CD14-positive monocyte (primary cell): ENCODE results near the gene GGTA1. TPM values are rescaled to one million over a fixed set of nuclear protein-coding genes. Genes with fewer than 3 reads are reported as not detected.
A peak's percentile ranks its signal among the peaks of the same experiment; 100 is the strongest.

ENCODE experiments used
- DNase-seq, 3 donors: peaks; one replicate each; pipeline ENCODE4 v3.0.0-alpha.2; 2011 to 2022
- H2AFZ ChIP-seq: 2 replicates; pipeline ENCODE4 v1.6.0; 2012; ENCODE audit warnings: mild to moderate bottlenecking, low read depth, low read length, inconsistent platforms; ENCODE audit not compliant: insufficient read depth, poor library complexity, severe bottlenecking
- H3K27ac ChIP-seq, 2 donors: 1 replicate in 1 of 2; 2 replicates in 1 of 2; pipeline ENCODE4 v1.5.1; 2012 to 2013; ENCODE audit warnings: low read length in 2 of 2, control low read depth in 1 of 2, inconsistent platforms in 1 of 2, low read depth in 1 of 2, mild to moderate bottlenecking in 1 of 2
- H3K27me3 ChIP-seq, 2 donors: one replicate each; pipeline versions ENCODE4 v1.6.0 to v1.6.1; 2011 to 2013; ENCODE audit warnings: low read length in 2 of 2; ENCODE audit not compliant: control insufficient read depth in 2 of 2, insufficient read depth in 2 of 2
- H3K36me3 ChIP-seq, 2 donors: replicated peaks in 1 of 2; 1 replicate in 1 of 2; 2 replicates in 1 of 2; pipeline versions ENCODE4 v1.5.1 to v1.6.1; 2012 to 2013; ENCODE audit warnings: low read length in 2 of 2, control low read depth in 1 of 2, inconsistent platforms in 1 of 2, mild to moderate bottlenecking in 1 of 2; ENCODE audit not compliant: insufficient read depth in 2 of 2, control insufficient read depth in 1 of 2
- H3K4me1 ChIP-seq, 2 donors: 1 replicate in 1 of 2; 2 replicates in 1 of 2; pipeline versions ENCODE4 v1.5.1 to v1.6.1; 2012 to 2013; ENCODE audit warnings: low read length in 2 of 2, control low read depth in 1 of 2, inconsistent platforms in 1 of 2, mild to moderate bottlenecking in 1 of 2, moderate library complexity in 1 of 2; ENCODE audit not compliant: insufficient read depth in 2 of 2, control insufficient read depth in 1 of 2
- H3K4me2 ChIP-seq: replicated peaks from 2 replicates; pipeline ENCODE3; 2012; ENCODE audit warnings: low read length, moderate library complexity, mild to moderate bottlenecking; ENCODE audit not compliant: poor library complexity, severe bottlenecking; ENCODE audit errors: extremely low read depth
- H3K4me3 ChIP-seq, 3 experiments: fragments of 200-600 bp in 1 of 3; sonication (generic) in 1 of 3; replicated peaks in 1 of 3; 1 replicate in 2 of 3; 2 replicates in 1 of 3; pipeline ENCODE4 v1.5.1; 2011 to 2013; ENCODE audit warnings: low read length in 3 of 3, mild to moderate bottlenecking in 3 of 3, control low read depth in 2 of 3, low read depth in 2 of 3, inconsistent platforms in 1 of 3, moderate library complexity in 1 of 3
- H3K79me2 ChIP-seq: 2 replicates; pipeline ENCODE4 v1.6.0; 2012; ENCODE audit warnings: mild to moderate bottlenecking, control low read depth, inconsistent platforms, low read length, moderate library complexity; ENCODE audit not compliant: insufficient read depth
- H3K9ac ChIP-seq: 2 replicates; pipeline ENCODE4 v1.6.0; 2017; ENCODE audit warnings: low read length, mild to moderate bottlenecking; ENCODE audit not compliant: insufficient read depth, poor library complexity, severe bottlenecking
- H3K9me3 ChIP-seq, 2 donors: replicated peaks in 1 of 2; 1 replicate in 1 of 2; 2 replicates in 1 of 2; pipeline versions ENCODE4 v1.5.1 to v1.6.1; 2012 to 2013; ENCODE audit warnings: low read length in 2 of 2, control low read depth in 1 of 2; ENCODE audit not compliant: control insufficient read depth in 1 of 2, insufficient read depth in 1 of 2
- H4K20me1 ChIP-seq: 2 replicates; pipeline ENCODE4 v1.6.0; 2012; ENCODE audit warnings: mild to moderate bottlenecking, low read length, control low read depth, moderate library complexity; ENCODE audit not compliant: insufficient read depth
- H3K27ac Mint-ChIP-seq, 7 donors: one replicate each; pipeline ENCODE4 v1.8.0; 2020; ENCODE audit warnings: mild to moderate bottlenecking in 7 of 7, mixed read lengths in 7 of 7, moderate library complexity in 6 of 7, inconsistent platforms in 2 of 7
- H3K27me3 Mint-ChIP-seq, 3 donors: one replicate each; pipeline ENCODE4 v1.8.0; 2021 to 2022; ENCODE audit warnings: low read depth in 3 of 3, mild to moderate bottlenecking in 3 of 3, mixed read lengths in 3 of 3, moderate library complexity in 3 of 3, inconsistent platforms in 1 of 3
- H3K36me3 Mint-ChIP-seq, 2 donors: one replicate each; pipeline ENCODE4 v1.8.0; 2020; ENCODE audit warnings: mixed read lengths in 2 of 2, inconsistent platforms in 1 of 2, mild to moderate bottlenecking in 1 of 2
- H3K4me1 Mint-ChIP-seq: one replicate; pipeline ENCODE4 v1.8.0; 2020; ENCODE audit warnings: mild to moderate bottlenecking, mixed read lengths
- H3K4me3 Mint-ChIP-seq, 2 donors: one replicate each; pipeline ENCODE4 v1.8.0; 2020; ENCODE audit warnings: mild to moderate bottlenecking in 2 of 2, mixed read lengths in 2 of 2, moderate library complexity in 1 of 2
- H3K9me3 Mint-ChIP-seq, 7 donors: one replicate each; pipeline ENCODE4 v1.8.0; 2020 to 2022; ENCODE audit warnings: mixed read lengths in 7 of 7, mild to moderate bottlenecking in 6 of 7, moderate library complexity in 6 of 7, inconsistent platforms in 2 of 7
- CTCF ChIP-seq: fragments of 200-600 bp; IDR thresholded peaks from one replicate; pipeline ENCODE4 v1.8.0; 2022; ENCODE audit warnings: antibody characterized with exemption, mild to moderate bottlenecking
- WGBS: methylation state at CpG from one replicate; pipeline ENCODE4 v1.1.5; 2013; ENCODE audit warnings: missing lambda C conversion rate; ENCODE audit not compliant: insufficient coverage; 5-methylcytosine and 5-hydroxymethylcytosine counted together
- intact Hi-C, 2 donors: fragments of 100-400 bp; cut with micrococcal nuclease; formaldehyde crosslinking; loops; one replicate each; pipeline versions ENCODE4 v1.15.0 to v1.15.1; 2023
- polyA plus RNA-seq, 3 donors: library from polyadenylated mRNA; depleted of rRNA in 1 of 3; unstranded in 2 of 3; stranded (reverse) in 1 of 3; fragments of 300-500 nt in 2 of 3; fragments of >200 nt in 1 of 3; fragmentation: Illumina TruSeq in 2 of 3; gene quantifications; 1 replicate in 2 of 3; 2 replicates in 1 of 3; pipeline ENCODE4 v1.2.3, GENCODE V29; 2012 to 2021

The GGTA1 gene
- polyA plus RNA-seq, 3 donors, result 10.9 to 35.6 (median 15.4) TPM

GRCh38 chr9:121464968-121465367, 34.7 kb downstream of the GGTA1 start:
- intact Hi-C loops, result loop anchor here in 1 of 2 donors (10.0 kb wide), 1 partner anchor 530 kb away; no protein-coding TSS in a partner anchor
- Mint-ChIP-seq H3K9me3 (no peaks in the 10 kb centered on the region), H3K4me1 (no peaks in the 10 kb centered on the region), H3K36me3 (no peaks in the 10 kb centered on the region), H3K4me3 (no peak overlapping the region), H3K27ac (no peak overlapping the region), H3K27me3 (peaks cover 6 to 7% (median 7%) of the 10 kb centered on the region in 3 donors)
- Histone ChIP-seq H3K27me3 (peaks cover 0 to 25% of the 10 kb centered on the region in 2 donors), H3K4me1 (no peaks in the 10 kb centered on the region), H3K4me2 (no peak overlapping the region), H3K36me3 (no peaks in the 10 kb centered on the region), H3K9ac (no peak overlapping the region), H3K27ac (no peak overlapping the region), H4K20me1 (no peaks in the 10 kb centered on the region), H2AFZ (no peak overlapping the region), H3K9me3 (no peaks in the 10 kb centered on the region), H3K4me3 (no peak overlapping the region), H3K79me2 (no peaks in the 10 kb centered on the region)
- no peak for TF ChIP-seq CTCF
- WGBS, result 63% methylated on average over 2 of the region's 4 CpGs
- DNase-seq, result no peak

- DNase-seq, result peak; percentile 10 to 34 (median 30)
- peak; percentile 87 for TF ChIP-seq CTCF
- Mint-ChIP-seq H3K27me3 (peaks cover 6 to 8% (median 6%) of the 10 kb centered on the region in 3 donors), H3K4me1 (no peaks in the 10 kb centered on the region), H3K27ac (no peak overlapping the region), H3K9me3 (no peaks in the 10 kb centered on the region), H3K36me3 (peaks cover 0 to 4% of the 10 kb centered on the region in 2 donors), H3K4me3 (no peak overlapping the region)
- H3K27ac ChIP-seq, result no peak overlapping the region
- intact Hi-C loops, result loop anchor here in 1 of 2 donors (10.0 kb wide), 1 partner anchor 532 kb away; no protein-coding TSS in a partner anchor
- H3K9ac ChIP-seq, result no peak overlapping the region
- no peaks in the 10 kb centered on the region for H3K9me3 ChIP-seq
- H3K4me2 ChIP-seq, result no peak overlapping the region
- no peaks in the 10 kb centered on the region for H3K79me2 ChIP-seq
- WGBS, result 90% methylated on average over 2 of the region's 10 CpGs
- H4K20me1 ChIP-seq, result no peaks in the 10 kb centered on the region
- H3K36me3 ChIP-seq, result no peaks in the 10 kb centered on the region
- H3K4me3 ChIP-seq, result no peak overlapping the region
- peaks cover 0 to 27% of the 10 kb centered on the region in 2 donors for H3K27me3 ChIP-seq
- peak overlapping the region; percentile 25 for H2AFZ ChIP-seq
- H3K4me1 ChIP-seq, result no peaks in the 10 kb centered on the region
Observed at GRCh38 chr9:121463026-121463807, 36.4 kb downstream of the GGTA1 start.
